DND-41 (cell line): ENCODE results near the gene ARHGEF16.

Experiments used
- ATAC-seq: fragments of 200-7000 bp; cut with Tn5 transposase; 3 replicates; pipeline ENCODE4 v1.9.1; 2021; ENCODE audit warnings: low read depth; ENCODE audit not compliant: insufficient read depth
- DNase-seq: peaks from one replicate; pipeline ENCODE4 v3.0.0-alpha.2; 2020
- H2AFZ ChIP-seq: 2 replicates; pipeline ENCODE4 v1.6.0; 2012; ENCODE audit warnings: low read depth, low read length
- H3K27ac ChIP-seq: 2 replicates; pipeline ENCODE4 v1.5.1; 2012; ENCODE audit warnings: low read length, inconsistent platforms
- H3K27me3 ChIP-seq: fragments of 200-600 bp; sonication (generic); 2 replicates; pipeline ENCODE4 v1.6.0; 2012; ENCODE audit warnings: low read length, mild to moderate bottlenecking, inconsistent platforms; ENCODE audit not compliant: insufficient read depth, poor library complexity
- H3K36me3 ChIP-seq: 2 replicates; pipeline ENCODE4 v1.5.1; 2012; ENCODE audit warnings: low read length, inconsistent platforms; ENCODE audit not compliant: insufficient read depth
- H3K4me1 ChIP-seq: 2 replicates; pipeline ENCODE4 v1.5.1; 2012; ENCODE audit warnings: mild to moderate bottlenecking, low read length; ENCODE audit not compliant: insufficient read depth
- H3K4me2 ChIP-seq: 2 replicates; pipeline ENCODE4 v1.6.0; 2012; ENCODE audit warnings: mild to moderate bottlenecking, moderate library complexity, low read length, inconsistent platforms; ENCODE audit not compliant: insufficient read depth
- H3K4me3 ChIP-seq, 2 experiments: fragments of 200-600 bp in 1 of 2; shearing (Covaris generic) in 1 of 2; 2 replicates each; pipeline ENCODE4 v1.5.1; 2012 to 2016; ENCODE audit warnings: inconsistent platforms in 2 of 2, low read length in 2 of 2, mild to moderate bottlenecking in 2 of 2, low read depth in 1 of 2, moderate library complexity in 1 of 2
- H3K79me2 ChIP-seq: 2 replicates; pipeline ENCODE4 v1.6.0; 2012; ENCODE audit warnings: low read length, inconsistent platforms; ENCODE audit not compliant: insufficient read depth
- H3K9ac ChIP-seq: 2 replicates; pipeline ENCODE4 v1.6.0; 2012; ENCODE audit warnings: low read depth, mild to moderate bottlenecking, inconsistent platforms, low read length, moderate library complexity
- H3K9me3 ChIP-seq: 2 replicates; pipeline ENCODE4 v1.5.1; 2012; ENCODE audit warnings: low read length, moderate library complexity, mild to moderate bottlenecking, inconsistent platforms; ENCODE audit not compliant: insufficient read depth, severe bottlenecking
- H4K20me1 ChIP-seq: 2 replicates; pipeline ENCODE4 v1.6.0; 2012; ENCODE audit warnings: low read length; ENCODE audit not compliant: insufficient read depth
- EZH2 ChIP-seq: IDR thresholded peaks from 3 replicates; pipeline ENCODE4 v1.6.1; 2012; ENCODE audit warnings: borderline replicate concordance, low read depth, mild to moderate bottlenecking, moderate library complexity, low read length, inconsistent platforms; ENCODE audit not compliant: severe bottlenecking
- TF ChIP-seq, protein P1 (sequence below): IDR thresholded peaks from 2 replicates; pipeline ENCODE4 v1.5.1; 2012; ENCODE audit warnings: borderline replicate concordance, low read length, moderate library complexity, mild to moderate bottlenecking; ENCODE audit not compliant: poor library complexity, severe bottlenecking; ENCODE audit errors: extremely low read depth

ARHGEF16 gene

DNA sequence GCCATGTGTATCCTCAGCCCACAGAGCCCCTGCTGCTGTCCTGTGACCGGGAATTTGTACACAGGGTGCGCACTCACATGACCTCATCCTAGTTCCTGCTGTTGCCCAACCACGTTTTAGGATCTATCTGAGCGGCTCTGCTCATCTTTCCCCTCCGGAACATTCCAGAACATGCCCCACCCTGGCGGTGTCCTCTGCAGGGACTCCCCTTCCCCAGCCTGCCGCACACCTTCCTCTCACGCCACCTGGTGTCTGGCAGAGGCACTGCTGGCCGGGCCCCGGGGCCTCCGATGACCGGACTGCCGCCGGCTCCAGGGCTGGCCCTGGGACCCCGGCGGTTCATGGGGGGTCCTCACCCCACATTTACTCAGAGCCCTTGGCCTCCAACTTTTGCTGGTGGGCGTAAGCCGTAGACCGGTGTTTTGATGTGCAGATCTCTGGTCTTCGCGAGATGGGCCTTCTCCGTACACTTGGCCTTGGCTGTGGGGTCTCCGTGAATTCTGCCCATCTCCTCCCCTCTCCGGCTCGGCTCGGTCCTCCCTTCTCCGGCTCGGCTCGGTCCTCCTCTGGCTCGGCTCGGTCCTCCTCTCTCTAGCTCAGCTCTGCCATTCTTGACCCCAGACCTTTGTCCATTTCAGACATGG is 29.5 kb downstream of the ARHGEF16 start:
- ATAC-seq (peak; percentile 40; the same call in 1 of the 3 replicates), DNase-seq (peak; percentile 40)

DNA sequence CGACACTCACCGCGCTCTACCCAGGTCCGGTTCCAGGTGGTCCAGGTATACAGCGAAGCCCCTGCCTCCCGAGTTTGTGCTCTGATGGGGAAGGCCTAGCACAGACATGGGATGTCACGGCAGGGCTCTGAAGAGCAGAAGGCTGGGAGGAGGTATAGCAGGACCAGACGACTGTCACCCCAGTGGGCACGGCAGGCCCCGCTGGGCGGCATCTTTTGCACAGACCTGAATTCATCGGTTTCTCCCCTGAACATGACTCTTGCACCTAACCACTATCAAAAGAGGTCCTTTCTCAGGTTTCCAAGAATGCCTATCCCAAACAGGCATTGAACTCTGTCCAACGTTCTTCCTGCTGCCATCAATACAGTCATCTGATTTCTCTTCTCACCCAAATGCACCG is 30.6 kb downstream of the ARHGEF16 start:
- Histone ChIP-seq H3K9ac (no peak overlapping the region), H3K4me3 (no peak overlapping the region), H4K20me1 (peaks cover 4% of the 10 kb centered on the region), H3K27me3 (no peaks in the 10 kb centered on the region), H2AFZ (no peak overlapping the region), H3K4me2 (no peak overlapping the region), H3K4me1 (no peaks in the 10 kb centered on the region), H3K9me3 (peaks cover 9% of the 10 kb centered on the region), H3K27ac (no peak overlapping the region), H3K79me2 (no peaks in the 10 kb centered on the region), H3K36me3 (no peaks in the 10 kb centered on the region)
- DNase-seq, result no peak
- ATAC-seq, result no peak
- TF ChIP-seq EZH2, result no peak
- TF ChIP-seq, protein P1, sequence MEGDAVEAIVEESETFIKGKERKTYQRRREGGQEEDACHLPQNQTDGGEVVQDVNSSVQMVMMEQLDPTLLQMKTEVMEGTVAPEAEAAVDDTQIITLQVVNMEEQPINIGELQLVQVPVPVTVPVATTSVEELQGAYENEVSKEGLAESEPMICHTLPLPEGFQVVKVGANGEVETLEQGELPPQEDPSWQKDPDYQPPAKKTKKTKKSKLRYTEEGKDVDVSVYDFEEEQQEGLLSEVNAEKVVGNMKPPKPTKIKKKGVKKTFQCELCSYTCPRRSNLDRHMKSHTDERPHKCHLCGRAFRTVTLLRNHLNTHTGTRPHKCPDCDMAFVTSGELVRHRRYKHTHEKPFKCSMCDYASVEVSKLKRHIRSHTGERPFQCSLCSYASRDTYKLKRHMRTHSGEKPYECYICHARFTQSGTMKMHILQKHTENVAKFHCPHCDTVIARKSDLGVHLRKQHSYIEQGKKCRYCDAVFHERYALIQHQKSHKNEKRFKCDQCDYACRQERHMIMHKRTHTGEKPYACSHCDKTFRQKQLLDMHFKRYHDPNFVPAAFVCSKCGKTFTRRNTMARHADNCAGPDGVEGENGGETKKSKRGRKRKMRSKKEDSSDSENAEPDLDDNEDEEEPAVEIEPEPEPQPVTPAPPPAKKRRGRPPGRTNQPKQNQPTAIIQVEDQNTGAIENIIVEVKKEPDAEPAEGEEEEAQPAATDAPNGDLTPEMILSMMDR, result no peak

More for the DNA sequence above, 29.5 kb downstream of the ARHGEF16 start:
- no peak overlapping the region for H2AFZ ChIP-seq
- H3K27ac ChIP-seq, result no peak overlapping the region
- no peaks in the 10 kb centered on the region for H3K36me3 ChIP-seq
- no peaks in the 10 kb centered on the region for H3K27me3 ChIP-seq
- H3K4me3 ChIP-seq, result no peak overlapping the region
- no peaks in the 10 kb centered on the region for H3K4me1 ChIP-seq
- H3K79me2 ChIP-seq, result no peaks in the 10 kb centered on the region
- H3K9ac ChIP-seq, result no peak overlapping the region
- peaks cover 8% of the 10 kb centered on the region for H3K9me3 ChIP-seq
- peaks cover 9% of the 10 kb centered on the region for H4K20me1 ChIP-seq
- no peak for TF ChIP-seq EZH2
- TF ChIP-seq, protein P1, result peak; percentile 78
- H3K4me2 ChIP-seq, result no peak overlapping the region

DNA sequence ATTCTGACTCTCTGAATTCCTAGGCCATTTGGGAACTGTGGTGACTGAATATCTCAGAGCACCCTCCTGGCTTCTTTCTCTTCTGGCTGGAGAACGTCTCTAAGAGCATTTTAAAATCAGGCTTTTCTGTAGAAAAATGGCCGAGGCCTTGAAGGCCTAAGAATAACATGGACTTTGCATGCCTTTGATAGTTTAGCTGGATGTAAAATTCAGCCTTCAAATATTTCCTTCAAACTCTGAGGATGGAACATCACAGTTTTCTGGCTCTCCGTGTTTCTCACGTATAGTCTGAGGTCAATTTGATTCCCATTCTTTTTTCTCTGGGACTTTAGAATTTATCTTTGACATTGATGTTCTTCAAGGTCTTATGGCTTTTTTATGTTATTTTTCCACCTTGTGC is 34.0 kb downstream of the ARHGEF16 start:
- H3K36me3 ChIP-seq, result no peaks in the 10 kb centered on the region
- no peak for ATAC-seq
- H3K4me1 ChIP-seq, result peaks cover 3% of the 10 kb centered on the region
- H3K79me2 ChIP-seq, result no peaks in the 10 kb centered on the region
- peaks cover 9% of the 10 kb centered on the region for H3K9me3 ChIP-seq
- H3K4me3 ChIP-seq, result no peak overlapping the region
- peaks cover 6% of the 10 kb centered on the region for H4K20me1 ChIP-seq
- TF ChIP-seq EZH2, result no peak
- TF ChIP-seq, protein P1, result no peak
- DNase-seq, result no peak
- H2AFZ ChIP-seq, result no peak overlapping the region
- H3K9ac ChIP-seq, result no peak overlapping the region
- no peaks in the 10 kb centered on the region for H3K27me3 ChIP-seq
- H3K27ac ChIP-seq, result no peak overlapping the region
- H3K4me2 ChIP-seq, result no peak overlapping the region
